ENCODE data around the gene URB2. TPM values are rescaled to one million over a fixed set of nuclear protein-coding genes. Genes with fewer than 3 reads are reported as not detected.

Gene URB2
- total and polyA plus RNA-seq, 4 donors, result 1.2 to 10.5 (median 6.2) TPM

GRCh38 chr1:229619002-229619401 lies 7.0 kb upstream of the URB2 start:
- peaks cover 0 to 13% (median 4%) of the 10 kb centered on the region in 4 donors for H3K4me1 ChIP-seq (ENCODE audit: control insufficient read depth in 4 of 4, insufficient read depth in 4 of 4, low read length in 3 of 4)
- H3K4me3 ChIP-seq (ENCODE audit: low read depth in 1 of 3, low read length in 3 of 3), result no peak overlapping the region
- H3K27ac ChIP-seq (ENCODE audit: low read depth in 1 of 2, low read length in 2 of 2), result no peak overlapping the region
- H3K9ac ChIP-seq (ENCODE audit: low read depth in 1 of 2, low read length in 2 of 2), result no peak overlapping the region
- H3K27me3 ChIP-seq (ENCODE audit: control insufficient read depth in 4 of 4, insufficient read depth in 4 of 4, low read length in 3 of 4), result no peaks in the 10 kb centered on the region
- no peaks in the 10 kb centered on the region for H3K9me3 ChIP-seq (ENCODE audit: control insufficient read depth in 4 of 4, low read length in 3 of 4)
- TF ChIP-seq JUND (IDR thresholded peaks at IDR 0.05) (no peak), FOXA2 (IDR thresholded peaks at IDR 0.05) (no peak), REST (IDR thresholded peaks at IDR 0.05) (no peak), NR2F2 (IDR thresholded peaks at IDR 0.05) (no peak), EGR1 (IDR thresholded peaks at IDR 0.05; ENCODE audit: low read depth in 2 of 2) (no peak), SP1 (IDR thresholded peaks at IDR 0.05) (no peak), ATF3 (IDR thresholded peaks at IDR 0.05) (no peak), FOXA1 (IDR thresholded peaks at IDR 0.05) (no peak), YY1 (IDR thresholded peaks at IDR 0.05) (no peak), RAD21 (IDR thresholded peaks at IDR 0.05) (no peak), HNF4A (conservative IDR thresholded peaks at IDR 0.05) (no peak), MAX (IDR thresholded peaks at IDR 0.05) (no peak)
- DNase-seq (ENCODE audit: low spot score), result no peak
- H3K36me3 ChIP-seq (ENCODE audit: control insufficient read depth in 4 of 4, insufficient read depth in 3 of 4, low read depth in 1 of 4, low read length in 3 of 4), result no peaks in the 10 kb centered on the region

- Histone ChIP-seq H3K27ac (ENCODE audit: low read depth in 1 of 2, low read length in 2 of 2) (no peak overlapping the region), H3K9ac (ENCODE audit: low read depth in 1 of 2, low read length in 2 of 2) (no peak overlapping the region), H3K4me3 (ENCODE audit: low read depth in 1 of 3, low read length in 3 of 3) (no peak overlapping the region), H3K27me3 (ENCODE audit: control insufficient read depth in 4 of 4, insufficient read depth in 4 of 4, low read length in 3 of 4) (no peaks in the 10 kb centered on the region), H3K9me3 (ENCODE audit: control insufficient read depth in 4 of 4, low read length in 3 of 4) (no peaks in the 10 kb centered on the region), H3K4me1 (ENCODE audit: control insufficient read depth in 4 of 4, insufficient read depth in 4 of 4, low read length in 3 of 4) (peaks cover 0 to 19% (median 9%) of the 10 kb centered on the region in 4 donors), H3K36me3 (ENCODE audit: control insufficient read depth in 4 of 4, insufficient read depth in 3 of 4, low read depth in 1 of 4, low read length in 3 of 4) (no peaks in the 10 kb centered on the region)
- 94% methylated on average over 5 of the region's 5 CpGs for WGBS
- DNase-seq (ENCODE audit: low spot score), result no peak
- TF ChIP-seq FOXA1 (IDR thresholded peaks at IDR 0.05), result no peak
- no peak for TF ChIP-seq CTCF (IDR thresholded peaks at IDR 0.05; ENCODE audit: low read depth, low read length, missing input control)
- TF ChIP-seq TAF1 (conservative IDR thresholded peaks at IDR 0.05), result no peak
- TF ChIP-seq NR2F2 (IDR thresholded peaks at IDR 0.05), result no peak
- no peak for TF ChIP-seq RXRA (IDR thresholded peaks at IDR 0.05)
- TF ChIP-seq RAD21 (IDR thresholded peaks at IDR 0.05), result no peak
- no peak for TF ChIP-seq ATF3 (IDR thresholded peaks at IDR 0.05)
- TF ChIP-seq SP1 (IDR thresholded peaks at IDR 0.05), result no peak
- no peak for TF ChIP-seq HNF4G (IDR thresholded peaks at IDR 0.05)
- no peak for TF ChIP-seq EGR1 (IDR thresholded peaks at IDR 0.05; ENCODE audit: low read depth in 2 of 2)
- TF ChIP-seq GABPA (IDR thresholded peaks at IDR 0.05 in 1 of 2, conservative IDR thresholded peaks at IDR 0.05 in 1 of 2), result no peak
These were observed 6.4 kb upstream of the URB2 start for GRCh38 chr1:229619614-229620013.

All from liver (tissue), 9 donors.